Activated CD8-positive, alpha-beta memory T cell treated with anti-CD3 and anti-CD28 coated beads for 48 hours (primary cell): ENCODE results near the gene LRTM1.

Experiments
- DNase-seq, 3 experiments: peaks; one replicate each; pipeline ENCODE4 v3.0.0-alpha.2; 2020; ENCODE audit warnings: low read depth in 2 of 3, low spot score in 2 of 3

The LRTM1 gene

GRCh38 chr3:54928046-54928770 lies at the start of gene LRTM1:
LRTM1 (minus strand) TSS chr3:54928059; CDS start chr3:54927911, 148 bp downstream.
- no peak for DNase-seq

GRCh38 chr3:54977439-54977838 lies 49.6 kb upstream of the LRTM1 start:
- no peak for DNase-seq

- no peak for DNase-seq
These were observed 43.0 kb upstream of the LRTM1 start for GRCh38 chr3:54970895-54971294.

DNA sequence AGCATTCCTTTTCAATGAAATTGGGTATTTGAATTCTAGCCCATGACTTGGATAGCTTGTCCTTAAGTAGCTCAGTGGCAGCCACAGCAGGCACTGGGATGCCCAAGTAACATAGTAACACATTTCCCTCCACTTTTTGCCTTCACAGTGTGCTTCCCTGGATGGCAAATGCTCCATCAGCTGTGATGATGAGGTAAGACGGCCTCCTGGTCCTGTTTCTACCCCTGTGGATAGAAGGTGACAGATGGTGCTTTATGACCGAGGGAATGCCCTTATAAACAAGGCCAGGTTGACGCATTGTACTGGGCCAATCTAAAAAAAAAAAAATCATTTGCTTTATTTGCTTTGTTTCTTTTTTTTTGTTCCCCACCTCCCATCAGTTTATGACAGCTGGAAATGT lies 41.8 kb upstream of the LRTM1 start:
- no peak for DNase-seq

- no peak for DNase-seq
These were observed 40.8 kb upstream of the LRTM1 start for GRCh38 chr3:54968546-54969172.

- no peak for DNase-seq
These were observed 39.9 kb upstream of the LRTM1 start for GRCh38 chr3:54967731-54968161.

GRCh38 chr3:54966979-54967378 lies 39.1 kb upstream of the LRTM1 start:
- DNase-seq = no peak

DNA sequence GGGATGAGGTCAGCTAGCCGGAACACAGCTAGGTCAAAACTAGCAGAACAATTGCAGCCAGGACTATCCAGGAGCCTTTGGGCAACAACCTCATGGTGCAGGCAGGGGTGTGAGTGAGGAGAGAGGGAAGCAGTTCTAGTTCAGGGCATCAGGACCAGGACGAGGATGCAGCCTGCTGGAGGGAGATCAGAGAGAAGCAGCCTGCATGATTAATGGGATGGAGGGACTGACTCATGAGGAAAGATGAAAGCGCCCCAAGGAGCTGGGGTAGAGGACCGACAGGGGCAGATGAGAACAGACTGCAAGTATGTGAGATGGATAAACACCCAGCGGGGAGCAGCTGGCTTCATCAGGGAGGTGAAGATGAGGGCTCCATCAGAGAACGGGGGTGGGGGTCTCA lies 37.9 kb upstream of the LRTM1 start:
- no peak for DNase-seq

GRCh38 chr3:54964081-54964480 lies 36.2 kb upstream of the LRTM1 start:
- no peak for DNase-seq

- DNase-seq = no peak
These were observed 35.8 kb upstream of the LRTM1 start for GRCh38 chr3:54963641-54964040.

DNA sequence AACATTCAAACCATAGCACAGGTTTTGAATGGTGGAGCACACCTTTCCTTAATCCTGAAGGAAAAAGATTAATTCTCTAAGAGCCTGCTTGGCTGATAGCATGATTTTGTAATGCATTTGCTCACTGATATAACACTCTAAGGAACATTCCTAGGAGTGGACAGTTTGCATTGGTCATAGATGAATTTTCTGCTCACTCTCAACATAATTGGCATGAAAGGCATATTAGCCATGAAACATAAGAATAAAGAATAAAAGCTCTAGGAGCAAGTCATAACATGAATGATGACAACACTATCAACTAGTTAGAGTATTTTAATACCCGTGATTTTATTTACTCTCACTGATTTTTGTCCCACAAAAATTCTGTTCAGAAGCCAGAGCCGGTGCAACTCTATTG lies 34.3 kb upstream of the LRTM1 start:
- no peak for DNase-seq

GRCh38 chr3:54960701-54961100 lies 32.8 kb upstream of the LRTM1 start:
- no peak for DNase-seq

DNA sequence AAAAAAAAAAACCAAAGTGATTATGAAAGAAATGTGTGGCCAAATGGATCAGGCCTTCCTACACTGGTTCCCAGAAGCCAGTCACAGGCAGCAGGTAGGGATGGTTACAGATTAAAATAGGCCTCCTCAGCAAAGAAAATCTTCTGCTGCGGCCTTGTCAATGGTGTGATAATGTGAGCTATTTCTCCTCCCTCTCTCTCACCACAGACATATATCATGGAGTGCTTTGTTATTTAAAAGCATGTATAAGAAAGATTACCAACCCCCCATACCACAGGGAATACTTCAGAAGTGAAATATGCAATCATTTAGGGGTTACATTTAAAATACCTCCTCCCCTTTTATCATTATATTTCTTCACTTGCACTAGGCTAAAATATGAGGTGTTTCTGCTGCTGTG lies 32.2 kb upstream of the LRTM1 start:
- no peak for DNase-seq

DNA sequence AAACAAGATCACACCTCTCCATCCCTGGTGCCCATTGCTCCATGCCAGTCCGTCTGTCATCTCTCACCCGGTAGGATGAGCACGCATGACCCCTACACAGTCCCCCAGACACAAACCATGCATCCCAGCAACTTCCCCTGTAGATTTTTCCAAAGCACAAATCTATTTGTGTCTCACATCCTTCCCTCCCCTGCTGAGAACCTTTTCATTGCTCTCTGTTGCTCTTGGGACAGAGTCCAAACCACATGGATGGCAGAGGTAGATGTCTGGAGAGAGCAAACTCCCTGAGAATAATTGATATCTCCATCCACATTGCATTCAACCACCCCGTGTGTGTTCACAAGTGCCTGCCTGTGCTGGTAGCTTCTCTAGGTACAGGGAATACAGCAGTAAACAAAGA lies 29.9 kb upstream of the LRTM1 start:
- no peak for DNase-seq

- no peak for DNase-seq
These were observed 28.1 kb upstream of the LRTM1 start for GRCh38 chr3:54955941-54956340.

- DNase-seq = no peak
These were observed 27.6 kb upstream of the LRTM1 start for GRCh38 chr3:54955496-54955895.

GRCh38 chr3:54954521-54954920 lies 26.7 kb upstream of the LRTM1 start:
- DNase-seq = no peak

DNA sequence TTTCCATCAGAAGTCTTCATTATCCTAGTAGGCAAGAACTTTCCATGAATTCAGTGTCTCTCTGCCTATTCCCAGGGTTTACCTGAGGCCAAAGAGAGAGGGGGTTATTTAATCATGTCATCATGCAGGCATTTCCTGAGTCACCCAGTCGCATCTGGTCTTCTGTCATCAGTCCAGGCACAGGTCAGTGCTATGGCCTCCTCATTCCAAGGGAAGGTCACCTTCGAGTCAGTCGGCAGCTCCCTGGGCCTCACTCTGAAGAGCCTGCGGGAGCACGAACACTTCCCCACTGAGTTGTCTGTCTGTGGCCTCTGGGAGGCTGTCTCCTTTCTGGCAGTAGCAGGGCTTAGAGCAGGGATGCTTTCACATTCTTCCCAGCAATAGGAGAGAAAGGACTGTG lies 26.2 kb upstream of the LRTM1 start:
- DNase-seq = no peak

- DNase-seq = no peak
These were observed 23.5 kb upstream of the LRTM1 start for GRCh38 chr3:54951405-54951804.

- DNase-seq = no peak
These were observed 22.6 kb upstream of the LRTM1 start for GRCh38 chr3:54950391-54951003.

DNA sequence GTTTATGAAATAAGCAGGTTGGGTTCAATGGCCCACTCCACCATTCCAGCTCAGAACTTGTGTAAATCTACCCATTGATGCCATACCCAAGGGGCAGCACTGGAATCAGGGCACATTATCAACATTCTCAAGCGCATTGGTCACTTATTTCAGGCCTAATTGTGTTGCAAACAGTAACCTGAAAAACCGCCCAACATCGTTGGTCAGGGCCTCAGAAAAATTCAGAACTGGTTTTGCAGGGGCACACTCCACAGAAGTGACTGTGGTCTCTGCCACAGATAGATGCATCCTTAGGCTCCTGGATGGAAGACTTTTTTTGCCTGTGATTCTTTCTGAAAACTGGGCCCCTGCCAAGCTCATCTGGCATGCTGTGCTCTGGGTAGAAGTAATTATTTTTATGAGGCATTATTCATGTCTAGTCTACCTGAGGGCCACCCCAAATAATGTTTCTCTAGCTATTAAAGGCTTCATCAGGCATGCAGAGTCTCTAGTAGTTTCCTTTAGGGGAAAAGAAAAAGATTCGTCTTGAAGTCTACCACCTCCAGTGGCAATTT lies 21.7 kb upstream of the LRTM1 start:
- DNase-seq = no peak

- DNase-seq = no peak
These were observed 14.0 kb upstream of the LRTM1 start for GRCh38 chr3:54941690-54942362.
